Vagina (tissue), 2 donors: ENCODE data around the gene CCL20.

Source experiments
- POLR2A ChIP-seq, 2 donors: fragments of 450-650 bp; IDR thresholded peaks; one replicate each; pipeline ENCODE4 v1.6.1; 2017; ENCODE audit warnings: antibody characterized with exemption in 2 of 2, mild to moderate bottlenecking in 2 of 2, moderate library complexity in 2 of 2
- POLR2AphosphoS5 ChIP-seq, 2 donors: sonication (generic); formaldehyde crosslinking; IDR thresholded peaks; one replicate each; pipeline ENCODE4 v1.9.0; 2017; ENCODE audit warnings: antibody characterized with exemption in 2 of 2, mild to moderate bottlenecking in 2 of 2, low read depth in 1 of 2; ENCODE audit not compliant: insufficient read depth in 1 of 2
- TF ChIP-seq, protein P1 (sequence below), 3 experiments: fragments of 450-650 bp in 2 of 3; fragments of 200-600 bp in 1 of 3; sonication (generic) in 1 of 3; IDR thresholded peaks; one replicate each; pipeline ENCODE4 v1.5.1; 2017 to 2019; ENCODE audit warnings: antibody characterized with exemption in 3 of 3, mild to moderate bottlenecking in 2 of 3, moderate library complexity in 2 of 3

DNA sequence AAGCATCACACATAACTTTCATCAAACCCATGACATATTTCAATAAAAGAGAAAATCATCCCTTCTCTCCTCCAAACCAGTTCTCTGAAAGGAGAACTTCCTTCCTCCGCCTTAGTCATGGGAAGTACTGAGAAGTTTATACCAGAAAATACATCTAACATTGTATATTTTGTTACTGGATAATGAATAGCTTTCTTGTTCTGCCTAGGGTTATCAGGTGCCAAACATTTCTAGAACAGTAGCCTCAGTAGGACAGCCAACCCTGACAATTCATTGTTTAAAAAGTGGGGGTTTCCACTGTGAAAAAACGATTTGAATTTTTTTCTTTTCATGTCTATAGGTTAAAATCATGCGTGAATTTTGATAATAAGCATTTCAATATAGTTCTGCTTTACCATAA, 41.8 kb downstream of the CCL20 start:
- TF ChIP-seq, protein P1, sequence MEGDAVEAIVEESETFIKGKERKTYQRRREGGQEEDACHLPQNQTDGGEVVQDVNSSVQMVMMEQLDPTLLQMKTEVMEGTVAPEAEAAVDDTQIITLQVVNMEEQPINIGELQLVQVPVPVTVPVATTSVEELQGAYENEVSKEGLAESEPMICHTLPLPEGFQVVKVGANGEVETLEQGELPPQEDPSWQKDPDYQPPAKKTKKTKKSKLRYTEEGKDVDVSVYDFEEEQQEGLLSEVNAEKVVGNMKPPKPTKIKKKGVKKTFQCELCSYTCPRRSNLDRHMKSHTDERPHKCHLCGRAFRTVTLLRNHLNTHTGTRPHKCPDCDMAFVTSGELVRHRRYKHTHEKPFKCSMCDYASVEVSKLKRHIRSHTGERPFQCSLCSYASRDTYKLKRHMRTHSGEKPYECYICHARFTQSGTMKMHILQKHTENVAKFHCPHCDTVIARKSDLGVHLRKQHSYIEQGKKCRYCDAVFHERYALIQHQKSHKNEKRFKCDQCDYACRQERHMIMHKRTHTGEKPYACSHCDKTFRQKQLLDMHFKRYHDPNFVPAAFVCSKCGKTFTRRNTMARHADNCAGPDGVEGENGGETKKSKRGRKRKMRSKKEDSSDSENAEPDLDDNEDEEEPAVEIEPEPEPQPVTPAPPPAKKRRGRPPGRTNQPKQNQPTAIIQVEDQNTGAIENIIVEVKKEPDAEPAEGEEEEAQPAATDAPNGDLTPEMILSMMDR (IDR thresholded peaks at IDR 0.05): no peak
- TF ChIP-seq POLR2A (IDR thresholded peaks at IDR 0.05): no peak
- no peak for TF ChIP-seq POLR2AphosphoS5 (IDR thresholded peaks at IDR 0.05; ENCODE audit: insufficient read depth in 1 of 2, low read depth in 1 of 2)
